Smooth muscle cell (in vitro differentiated cells): ENCODE results near the gene SLC34A2. TPM values are rescaled to one million over a fixed set of nuclear protein-coding genes. Genes with fewer than 3 reads are reported as not detected.

Experiments used
- DNase-seq: peaks from one replicate; lab custom pipeline; 2025; ENCODE audit not compliant: unreplicated experiment; lab: John Stamatoyannopoulos, UW
- H2AFZ ChIP-seq: fragments of 200-600 bp; sonication (generic); 2 replicates; pipeline ENCODE4 v1.6.0; 2016; ENCODE audit warnings: antibody characterized with exemption, low read depth, mild to moderate bottlenecking
- H3F3A ChIP-seq: fragments of 200-600 bp; sonication (generic); 2 replicates; pipeline ENCODE4 v1.6.0; 2017; ENCODE audit warnings: antibody characterized with exemption, low read depth
- H3K27ac ChIP-seq: fragments of 200-600 bp; sonication (generic); 2 replicates; pipeline ENCODE4 v1.5.1; 2016; ENCODE audit warnings: low read depth, mild to moderate bottlenecking
- H3K27me3 ChIP-seq: fragments of 200-600 bp; sonication (generic); 2 replicates; pipeline ENCODE4 v1.6.1; 2016; ENCODE audit warnings: low read depth, mild to moderate bottlenecking
- H3K36me3 ChIP-seq: fragments of 200-600 bp; sonication (generic); 2 replicates; pipeline ENCODE4 v1.5.1; 2016; ENCODE audit warnings: low read depth
- H3K4me1 ChIP-seq: fragments of 200-600 bp; sonication (generic); 2 replicates; pipeline ENCODE4 v1.5.1; 2016; ENCODE audit warnings: low read depth
- H3K4me2 ChIP-seq: fragments of 200-600 bp; sonication (generic); 2 replicates; pipeline ENCODE4 v1.6.0; 2016; ENCODE audit warnings: mild to moderate bottlenecking
- H3K4me3 ChIP-seq: fragments of 200-600 bp; sonication (generic); 2 replicates; pipeline ENCODE4 v1.5.1; 2016; ENCODE audit warnings: mild to moderate bottlenecking
- H3K79me2 ChIP-seq: fragments of 200-600 bp; sonication (generic); 2 replicates; pipeline ENCODE4 v1.6.0; 2016; ENCODE audit warnings: low read depth, mild to moderate bottlenecking
- H3K9ac ChIP-seq: fragments of 200-600 bp; sonication (generic); 2 replicates; pipeline ENCODE4 v1.6.0; 2016; ENCODE audit warnings: low read depth
- H3K9me3 ChIP-seq: fragments of 200-600 bp; sonication (generic); replicated peaks from 2 replicates; pipeline ENCODE4 v1.5.1; 2016; ENCODE audit warnings: low read depth
- H4K20me1 ChIP-seq: fragments of 200-600 bp; sonication (generic); 2 replicates; pipeline ENCODE4 v1.6.0; 2016; ENCODE audit warnings: low read depth
- CTCF ChIP-seq: fragments of 200-600 bp; sonication (generic); IDR thresholded peaks from 2 replicates; pipeline ENCODE4 v1.5.1; 2017; ENCODE audit warnings: borderline replicate concordance, mild to moderate bottlenecking, antibody characterized with exemption; ENCODE audit not compliant: insufficient read depth, poor library complexity, severe bottlenecking
- WGBS: methylation state at CpG from one replicate; pipeline ENCODE4 v1.1.7; 2016; ENCODE audit warnings: low lambda C conversion rate; 5-methylcytosine and 5-hydroxymethylcytosine counted together
- polyA plus RNA-seq: library from polyadenylated mRNA; unstranded; fragments of >200 nt; fragmentation: Nextera tagmentation; extraction: Ambion mirVana; gene quantifications from 2 replicates; pipeline ENCODE4 v1.2.1, GENCODE V29; 2016
- total RNA-seq: library from RNA; depleted of rRNA; stranded (reverse); fragments of >200 nt; gene quantifications from 2 replicates; pipeline ENCODE4 v1.2.3, GENCODE V29; 2014

SLC34A2 gene
- total and polyA plus RNA-seq, 2 experiments from 2014 or later = 0.49 TPM; not detected in 1

GRCh38 chr4:25687773-25688172 is 32.1 kb downstream of the SLC34A2 start:
- Histone ChIP-seq H3K36me3 (no peaks in the 10 kb centered on the region), H3K27me3 (no peaks in the 10 kb centered on the region), H3K4me1 (no peaks in the 10 kb centered on the region), H3K4me2 (no peak overlapping the region), H3K4me3 (no peak overlapping the region), H4K20me1 (no peaks in the 10 kb centered on the region), H2AFZ (no peak overlapping the region), H3K9ac (no peak overlapping the region), H3K9me3 (no peaks in the 10 kb centered on the region), H3K27ac (no peak overlapping the region), H3K79me2 (no peaks in the 10 kb centered on the region), H3F3A (no peaks in the 10 kb centered on the region)
- TF ChIP-seq CTCF = no peak
- DNase-seq = no peak
- WGBS = 98% methylated on average over 7 of the region's 7 CpGs

- Histone ChIP-seq H3K36me3 (no peaks in the 10 kb centered on the region), H3K79me2 (no peaks in the 10 kb centered on the region), H4K20me1 (no peaks in the 10 kb centered on the region), H2AFZ (no peak overlapping the region), H3K27me3 (peaks cover 7% of the 10 kb centered on the region), H3F3A (no peaks in the 10 kb centered on the region), H3K9ac (no peak overlapping the region), H3K9me3 (no peaks in the 10 kb centered on the region), H3K27ac (no peak overlapping the region), H3K4me2 (no peak overlapping the region), H3K4me3 (no peak overlapping the region), H3K4me1 (peaks cover 8% of the 10 kb centered on the region)
- 38% methylated on average over 3 of the region's 3 CpGs for WGBS
- no peak for DNase-seq
- TF ChIP-seq CTCF = no peak
These were observed 38.8 kb downstream of the SLC34A2 start for GRCh38 chr4:25694466-25694865.

GRCh38 chr4:25696409-25696808 is 40.8 kb downstream of the SLC34A2 start:
- H3K4me1 ChIP-seq = peaks cover 8% of the 10 kb centered on the region
- H4K20me1 ChIP-seq = no peaks in the 10 kb centered on the region
- no peaks in the 10 kb centered on the region for H3F3A ChIP-seq
- H3K9me3 ChIP-seq = no peaks in the 10 kb centered on the region
- TF ChIP-seq CTCF = no peak
- peaks cover 7% of the 10 kb centered on the region for H3K27me3 ChIP-seq
- no peaks in the 10 kb centered on the region for H3K36me3 ChIP-seq
- no peaks in the 10 kb centered on the region for H3K79me2 ChIP-seq
- no peak overlapping the region for H3K4me3 ChIP-seq
- no peak for DNase-seq
- no peak overlapping the region for H3K4me2 ChIP-seq
- no peak overlapping the region for H3K9ac ChIP-seq
- H2AFZ ChIP-seq = no peak overlapping the region
- no peak overlapping the region for H3K27ac ChIP-seq
- 45% methylated on average over 5 of the region's 5 CpGs for WGBS

- Histone ChIP-seq H3K4me2 (no peak overlapping the region), H3K27me3 (peaks cover 7% of the 10 kb centered on the region), H4K20me1 (no peaks in the 10 kb centered on the region), H3K4me3 (no peak overlapping the region), H2AFZ (no peak overlapping the region), H3K9me3 (no peaks in the 10 kb centered on the region), H3K27ac (no peak overlapping the region), H3F3A (no peaks in the 10 kb centered on the region), H3K9ac (no peak overlapping the region), H3K4me1 (peaks cover 8% of the 10 kb centered on the region), H3K36me3 (no peaks in the 10 kb centered on the region), H3K79me2 (no peaks in the 10 kb centered on the region)
- no peak for DNase-seq
- WGBS = 67% methylated on average over 5 of the region's 5 CpGs
- no peak for TF ChIP-seq CTCF
These were observed 41.9 kb downstream of the SLC34A2 start for GRCh38 chr4:25697516-25697915.
